NB4 (cell line): ENCODE results near the gene AOAH.

Experiments
- CTCF ChIP-seq: IDR thresholded peaks from one replicate; pipeline ENCODE4 v1.5.1; 2012; ENCODE audit warnings: low read depth, low read length
- MAX ChIP-seq: IDR thresholded peaks from 2 replicates; pipeline ENCODE4 v1.6.1; 2011; ENCODE audit warnings: low read depth, low read length

- TF ChIP-seq MAX (no peak), CTCF (no peak)
Measured at GRCh38 chr7:36509962-36510361, 214.3 kb downstream of the AOAH start.
